Stimulated activated CD8-positive, alpha-beta memory T cell treated with anti-CD3 and anti-CD28 coated beads, Interleukin-7, amount 100 ng/mL, for 24 hours (primary cell): ENCODE data around the gene TFF1.

ENCODE experiments used
- DNase-seq: peaks from one replicate; pipeline ENCODE4 v3.0.0-alpha.2; 2020; ENCODE audit warnings: low read depth

TFF1 gene

DNA sequence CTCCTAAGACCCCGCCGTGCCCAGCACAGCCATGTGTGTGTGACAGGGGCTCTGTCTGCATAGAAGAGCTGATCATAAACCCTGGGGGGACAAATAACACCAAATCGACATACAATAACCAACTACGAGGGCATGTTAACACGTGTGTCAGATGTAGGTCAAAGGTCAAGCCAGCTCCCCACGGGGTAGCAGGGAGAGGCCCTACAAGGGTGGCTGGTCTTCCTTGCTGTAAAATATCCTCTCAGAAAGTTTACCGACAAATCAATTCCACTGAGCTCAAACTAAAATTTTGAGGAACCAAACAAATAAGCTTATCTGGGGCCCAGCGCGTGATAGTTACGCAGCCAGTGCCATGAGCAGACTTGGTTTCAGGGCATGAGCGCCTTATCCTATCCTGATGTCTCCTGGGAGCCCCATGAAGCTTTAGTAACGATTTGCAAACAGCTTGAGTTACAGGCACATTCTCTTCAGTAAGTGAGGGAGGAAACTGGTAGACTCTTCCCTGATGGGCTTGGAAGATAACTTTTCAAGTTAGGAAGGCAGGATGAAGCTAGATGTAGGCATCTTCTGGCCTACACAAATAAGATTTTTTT lies 32.2 kb upstream of the TFF1 start:
- DNase-seq, result no peak

- no peak for DNase-seq
Measured at GRCh38 chr21:42397746-42398394, 31.5 kb upstream of the TFF1 start.

DNA sequence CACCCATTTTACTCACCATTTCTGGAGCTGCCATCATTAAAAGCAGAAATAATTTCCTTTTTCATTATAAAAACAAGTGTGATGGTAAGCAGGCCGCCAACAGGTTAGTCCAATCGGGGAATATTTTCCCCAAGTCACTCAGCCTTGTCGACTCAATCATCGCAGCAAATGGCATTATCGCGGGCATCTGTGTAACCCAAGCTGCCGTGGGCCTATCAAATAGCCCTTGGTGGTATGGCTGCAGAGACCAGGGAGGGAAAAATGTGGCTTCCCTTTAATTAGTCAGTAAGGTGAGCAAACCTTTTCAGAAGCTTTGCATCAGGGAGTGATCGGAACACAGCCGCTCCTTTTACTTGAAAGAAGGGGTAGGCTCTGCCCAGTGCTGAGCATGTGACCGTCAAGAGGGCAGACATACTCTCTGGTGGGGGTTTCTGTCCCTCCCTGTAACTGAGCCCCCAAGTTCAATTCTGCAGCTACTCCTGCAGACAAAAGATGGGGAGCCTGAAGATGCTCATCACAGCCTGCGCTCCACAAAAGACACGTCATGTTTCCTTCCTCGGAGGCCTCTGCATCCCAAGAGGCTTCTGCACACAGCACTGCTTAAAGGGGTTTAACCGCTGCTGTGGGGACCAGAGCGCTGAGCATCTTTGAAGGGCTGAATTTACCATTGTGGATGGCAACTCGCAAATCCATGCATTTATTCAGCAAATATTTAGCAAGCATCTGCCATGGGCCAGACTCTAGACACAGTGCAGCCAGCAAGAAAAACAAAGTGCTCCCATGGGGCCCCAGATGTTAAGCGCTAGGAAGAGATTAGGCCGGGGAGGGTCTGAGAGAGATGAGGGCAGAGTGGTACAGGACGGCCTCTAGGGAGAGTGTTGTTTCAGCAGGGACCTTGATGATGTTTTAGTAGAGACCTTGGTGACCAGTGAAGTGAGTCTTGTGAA lies 30.7 kb upstream of the TFF1 start:
- no peak for DNase-seq

DNA sequence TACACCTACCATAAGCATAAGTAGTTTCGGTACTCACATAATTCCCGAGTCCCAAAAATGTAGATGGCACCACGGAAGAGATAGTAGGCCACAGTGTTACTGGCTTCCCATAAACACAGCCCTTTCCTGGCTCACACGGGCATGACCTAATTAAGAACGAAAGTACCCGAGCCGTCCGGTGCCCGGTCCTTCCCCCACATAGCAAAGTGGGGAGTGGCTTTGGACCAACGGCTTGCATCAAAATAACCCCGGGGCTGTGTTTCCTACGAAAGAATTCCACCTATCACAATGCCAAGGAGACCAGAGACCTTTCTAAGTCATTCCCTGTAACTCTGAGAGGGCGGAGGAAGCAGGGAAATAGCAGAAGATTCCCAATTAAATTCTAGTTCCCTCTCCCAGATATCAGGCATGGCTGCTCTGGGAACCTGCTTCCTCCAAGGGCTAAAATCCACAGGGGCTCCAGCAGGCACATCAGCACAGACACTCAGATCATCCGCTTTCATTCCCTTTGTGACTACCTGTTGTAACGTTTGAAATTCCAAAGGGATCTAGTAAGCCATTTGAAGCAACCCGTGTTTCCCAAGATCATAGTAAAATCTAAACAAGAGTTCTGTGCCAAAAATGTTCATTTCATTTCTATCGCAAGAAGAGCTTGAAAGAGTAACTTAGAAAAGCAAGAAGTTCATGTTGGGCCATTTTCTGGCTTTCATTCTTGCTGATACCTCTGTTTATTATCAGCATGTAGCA lies 29.7 kb upstream of the TFF1 start, which contains the start of gene TMPRSS3:
TSS of gene TMPRSS3 (minus strand) at position 148 of the 747 bp plus-strand sequence. CDS start 635 bp downstream, outside the sequence.
- DNase-seq, result no peak

GRCh38 chr21:42395302-42395701 lies 29.0 kb upstream of the TFF1 start:
- DNase-seq, result no peak

DNA sequence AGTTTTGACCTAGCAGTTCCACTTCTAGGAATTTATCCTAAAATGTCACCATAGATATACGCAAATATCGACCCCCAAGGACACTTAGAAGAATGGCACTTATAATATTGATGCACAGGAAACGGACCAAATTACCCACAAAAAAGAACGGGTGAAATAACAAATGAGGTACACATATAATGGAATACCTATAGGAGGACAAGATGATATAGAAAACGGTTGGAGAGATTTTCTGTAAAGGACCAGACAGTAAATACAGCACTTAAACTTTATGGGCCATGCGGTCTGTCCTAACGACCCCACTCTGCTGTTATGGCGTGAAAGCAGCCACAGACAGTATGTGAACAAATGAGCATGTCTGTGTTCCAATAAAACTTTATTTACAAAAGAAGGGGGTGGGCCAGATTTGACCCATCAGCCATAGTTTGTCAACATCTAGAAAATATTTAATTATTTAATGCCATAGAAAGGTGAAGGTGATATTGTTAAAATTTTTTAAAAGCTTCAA lies 27.2 kb upstream of the TFF1 start:
- DNase-seq, result no peak

DNA sequence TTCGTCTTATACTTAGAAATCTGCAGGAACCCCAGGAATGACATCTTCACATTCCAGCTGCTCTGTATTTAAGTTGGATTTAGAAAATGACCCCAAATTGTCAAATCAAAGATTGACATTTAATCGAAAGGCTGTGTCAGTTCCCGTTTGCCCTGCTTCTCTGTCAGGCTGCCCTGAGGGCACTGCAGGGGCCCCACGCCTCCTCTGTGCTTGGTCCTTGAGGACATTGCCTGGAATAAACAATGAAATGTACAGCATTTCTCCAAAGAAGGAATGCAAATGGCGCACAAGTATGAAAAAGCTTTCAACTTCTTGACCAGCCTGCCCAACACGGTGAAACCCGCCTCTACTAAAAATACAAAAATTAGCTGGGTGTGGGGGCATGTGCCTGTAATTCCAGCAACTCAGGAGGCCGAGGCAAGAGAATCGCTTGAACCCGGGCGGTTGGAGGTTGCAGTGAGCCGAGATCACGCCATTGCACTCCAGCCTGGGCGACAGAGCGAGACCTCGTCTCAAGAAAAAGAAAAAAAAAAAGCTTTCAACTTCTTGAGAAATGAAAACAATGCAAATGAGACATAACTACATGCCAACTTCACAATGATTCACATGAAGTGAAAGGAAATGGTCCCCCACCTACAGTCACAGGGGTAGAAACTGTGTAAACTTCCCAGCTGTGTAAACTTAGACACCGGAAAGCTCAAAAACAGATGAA lies 26.6 kb upstream of the TFF1 start:
- no peak for DNase-seq

DNA sequence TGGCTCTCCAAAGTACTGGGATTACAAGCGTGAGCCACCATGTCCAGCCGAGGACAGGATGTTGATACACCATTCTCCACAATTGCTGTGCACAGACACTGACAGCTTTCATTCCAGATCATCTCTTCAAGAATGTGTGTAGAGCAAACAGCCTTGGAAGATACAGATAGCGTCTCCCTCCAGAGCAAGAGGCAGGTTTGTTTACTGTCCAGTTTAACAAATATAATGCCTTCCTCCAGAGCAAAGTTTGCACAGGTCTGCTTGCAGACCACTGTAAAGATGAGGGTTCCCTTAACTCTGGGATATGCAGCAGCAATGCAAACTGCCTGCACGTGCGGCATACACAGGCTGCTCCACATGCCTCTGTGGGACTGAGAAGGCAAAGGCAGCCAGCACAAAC lies 25.0 kb upstream of the TFF1 start:
- DNase-seq, result no peak

- DNase-seq, result no peak
Measured at GRCh38 chr21:42390696-42391095, 24.4 kb upstream of the TFF1 start.

DNA sequence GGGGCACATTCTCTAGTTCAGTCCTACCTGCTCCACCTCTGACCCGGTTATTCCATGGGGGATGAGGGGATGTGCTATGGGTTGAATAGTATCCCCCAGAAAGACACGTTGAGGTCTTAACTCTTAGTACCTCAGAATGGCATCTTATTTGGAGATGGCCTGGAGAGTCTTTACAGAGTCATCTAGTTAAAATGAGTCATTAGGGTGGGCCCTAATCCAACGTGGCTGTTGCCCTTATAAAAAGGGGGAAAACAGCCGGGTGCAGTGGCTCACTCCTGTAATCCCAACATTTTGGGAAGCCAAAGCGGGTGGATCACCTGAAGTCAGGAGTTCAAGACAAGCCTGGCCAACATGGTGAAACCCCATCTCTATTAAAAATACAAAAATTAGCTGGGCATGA lies 23.9 kb upstream of the TFF1 start:
- no peak for DNase-seq

DNA sequence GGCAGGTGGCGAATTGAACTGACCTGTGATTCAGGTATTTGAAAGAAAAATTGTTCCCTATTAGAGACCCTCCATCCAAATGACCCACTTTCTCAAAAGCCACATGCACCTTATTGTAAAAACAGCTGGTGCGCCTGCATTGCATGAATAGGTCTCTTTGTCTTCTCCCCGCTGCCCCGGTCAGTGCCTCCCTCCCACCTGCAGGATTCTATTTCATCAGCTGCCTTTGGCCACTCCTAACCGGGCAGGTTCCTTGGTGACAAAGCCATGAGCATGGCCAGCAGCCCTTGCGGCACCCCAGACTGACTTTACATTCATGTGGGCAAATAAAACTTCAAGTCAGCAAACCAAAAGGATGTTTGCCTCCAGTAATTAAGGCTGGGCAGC lies 23.1 kb upstream of the TFF1 start:
- DNase-seq, result no peak

DNA sequence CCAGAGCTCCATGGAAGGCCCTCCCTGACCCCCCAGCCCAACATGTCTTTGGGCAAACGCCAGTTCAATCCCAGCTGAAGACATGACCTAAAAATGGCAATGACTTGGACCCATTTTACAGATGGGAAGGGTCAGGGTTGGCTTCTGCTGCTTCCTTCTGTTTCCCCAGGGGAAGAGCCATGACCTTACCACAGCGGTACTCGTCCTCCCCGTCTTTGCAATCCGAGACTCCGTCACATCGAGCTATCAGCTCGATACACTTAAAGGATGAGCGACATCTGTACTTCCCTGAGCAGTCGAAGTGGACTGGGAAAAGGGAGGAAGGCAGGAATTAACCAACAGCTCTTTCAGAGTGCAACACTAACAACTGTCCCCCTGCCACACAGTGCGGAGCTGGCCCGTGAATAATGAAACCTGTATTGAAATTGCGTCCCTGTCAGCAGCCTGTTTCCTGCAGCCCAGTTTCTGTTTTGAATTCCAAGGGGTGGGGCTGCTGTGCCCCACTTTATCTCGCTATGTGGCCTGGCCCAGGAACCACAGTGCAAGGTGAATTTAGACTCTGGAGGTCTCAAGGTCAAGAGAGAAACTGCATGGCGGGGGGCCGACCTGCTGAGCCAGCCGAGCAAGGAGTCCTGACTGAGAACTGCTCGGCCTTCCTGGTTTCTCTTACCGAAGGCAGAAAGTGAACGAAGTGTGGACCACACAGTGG lies 22.6 kb upstream of the TFF1 start:
- DNase-seq, result no peak

GRCh38 chr21:42387843-42388340 lies 21.6 kb upstream of the TFF1 start:
- no peak for DNase-seq

GRCh38 chr21:42387164-42387563 lies 20.8 kb upstream of the TFF1 start:
- no peak for DNase-seq

- no peak for DNase-seq
Measured at GRCh38 chr21:42386034-42386591, 19.8 kb upstream of the TFF1 start.

GRCh38 chr21:42385619-42386018 lies 19.3 kb upstream of the TFF1 start:
- no peak for DNase-seq

DNA sequence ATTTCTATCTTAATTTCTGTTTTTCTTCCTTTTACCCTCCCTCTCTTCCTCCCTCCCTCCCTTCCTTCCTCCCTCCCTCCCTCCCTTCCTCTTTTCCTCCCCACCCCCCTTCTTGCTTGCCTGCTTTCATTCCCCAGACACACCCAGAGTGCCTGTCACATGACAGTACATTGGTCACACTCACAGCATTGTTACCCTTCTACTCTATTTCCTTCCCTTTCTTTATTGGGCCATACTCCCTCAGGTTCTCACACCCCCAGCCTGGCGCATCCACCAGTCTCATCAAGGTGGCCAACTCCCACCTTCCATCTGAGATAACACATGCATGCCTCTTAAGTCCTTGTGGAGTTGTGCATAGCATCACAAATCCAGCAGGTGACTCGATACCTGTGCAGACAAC lies 18.7 kb upstream of the TFF1 start:
- no peak for DNase-seq

- no peak for DNase-seq
Measured at GRCh38 chr21:42384156-42384945, 18.0 kb upstream of the TFF1 start.

- DNase-seq, result no peak
Measured at GRCh38 chr21:42383331-42383730, 17.0 kb upstream of the TFF1 start.
